SK-N-SH treated with all-trans-retinoic acid at 6 μM for 48 hours (cell line): ENCODE data around the gene AADACL3.

ENCODE experiments used
- ESRRG ChIP-seq: fragments of 250-450 bp; sonication (Bioruptor Pico); IDR thresholded peaks from 2 replicates; pipeline ENCODE4 v1.6.1; 2021; ENCODE audit warnings: mild to moderate bottlenecking
- GLIS3 ChIP-seq: fragments of 250-450 bp; sonication (Bioruptor Pico); IDR thresholded peaks from 2 replicates; pipeline ENCODE4 v1.5.0; 2020; ENCODE audit warnings: mild to moderate bottlenecking, moderate library complexity
- ZFP3 ChIP-seq: fragments of 250-450 bp; sonication (Bioruptor Pico); IDR thresholded peaks from 2 replicates; pipeline ENCODE4 v1.5.0; 2020; ENCODE audit warnings: mild to moderate bottlenecking, moderate library complexity
- ZFP30 ChIP-seq: fragments of 450-650 bp; formaldehyde crosslinking; IDR thresholded peaks from 2 replicates; pipeline ENCODE4 v1.5.0; 2022; ENCODE audit warnings: mild to moderate bottlenecking, moderate library complexity
- TF ChIP-seq, protein P1 (sequence below): fragments of 250-450 bp; sonication (Bioruptor Pico); IDR thresholded peaks from 2 replicates; pipeline ENCODE4 v1.8.0; 2021; ENCODE audit warnings: low read depth, mild to moderate bottlenecking, moderate library complexity, borderline replicate concordance
- TF ChIP-seq, protein P2 (sequence below): fragments of 250-450 bp; sonication (Bioruptor Pico); IDR thresholded peaks from 2 replicates; pipeline ENCODE4 v1.5.1; 2021; ENCODE audit warnings: mild to moderate bottlenecking, moderate library complexity
- TF ChIP-seq, protein P3 (sequence below): fragments of 250-450 bp; sonication (Bioruptor Pico); IDR thresholded peaks from 2 replicates; pipeline ENCODE4 v1.8.0; 2020; ENCODE audit warnings: mild to moderate bottlenecking, moderate library complexity, borderline replicate concordance

DNA sequence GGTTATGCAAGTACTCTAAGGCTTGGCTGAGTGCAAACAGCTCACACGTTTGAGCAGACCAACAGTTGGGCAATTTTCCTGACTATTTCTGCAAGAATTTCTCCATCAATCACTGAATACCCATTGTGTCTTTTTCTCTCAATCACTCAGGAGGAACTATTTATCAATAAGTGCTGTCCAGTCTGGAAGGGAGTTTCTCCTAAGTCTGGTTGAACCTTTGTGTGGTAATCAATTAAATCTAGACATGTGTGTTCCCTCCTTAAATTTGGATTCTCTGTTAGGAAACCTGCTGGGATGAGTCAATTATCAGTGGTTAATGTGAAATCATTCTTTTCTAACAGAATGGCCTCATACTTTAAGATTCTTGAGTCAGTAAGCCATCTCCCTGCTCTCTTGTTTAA is 6.8 kb upstream of the AADACL3 start:
- TF ChIP-seq ZFP3: no peak
- TF ChIP-seq, protein P1, sequence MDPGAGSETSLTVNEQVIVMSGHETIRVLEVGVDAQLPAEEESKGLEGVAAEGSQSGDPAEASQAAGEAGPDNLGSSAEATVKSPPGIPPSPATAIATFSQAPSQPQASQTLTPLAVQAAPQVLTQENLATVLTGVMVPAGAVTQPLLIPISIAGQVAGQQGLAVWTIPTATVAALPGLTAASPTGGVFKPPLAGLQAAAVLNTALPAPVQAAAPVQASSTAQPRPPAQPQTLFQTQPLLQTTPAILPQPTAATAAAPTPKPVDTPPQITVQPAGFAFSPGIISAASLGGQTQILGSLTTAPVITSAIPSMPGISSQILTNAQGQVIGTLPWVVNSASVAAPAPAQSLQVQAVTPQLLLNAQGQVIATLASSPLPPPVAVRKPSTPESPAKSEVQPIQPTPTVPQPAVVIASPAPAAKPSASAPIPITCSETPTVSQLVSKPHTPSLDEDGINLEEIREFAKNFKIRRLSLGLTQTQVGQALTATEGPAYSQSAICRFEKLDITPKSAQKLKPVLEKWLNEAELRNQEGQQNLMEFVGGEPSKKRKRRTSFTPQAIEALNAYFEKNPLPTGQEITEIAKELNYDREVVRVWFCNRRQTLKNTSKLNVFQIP (CRISPR knock-in tag): no peak
- TF ChIP-seq ESRRG (CRISPR knock-in tag): no peak
- TF ChIP-seq, protein P2, sequence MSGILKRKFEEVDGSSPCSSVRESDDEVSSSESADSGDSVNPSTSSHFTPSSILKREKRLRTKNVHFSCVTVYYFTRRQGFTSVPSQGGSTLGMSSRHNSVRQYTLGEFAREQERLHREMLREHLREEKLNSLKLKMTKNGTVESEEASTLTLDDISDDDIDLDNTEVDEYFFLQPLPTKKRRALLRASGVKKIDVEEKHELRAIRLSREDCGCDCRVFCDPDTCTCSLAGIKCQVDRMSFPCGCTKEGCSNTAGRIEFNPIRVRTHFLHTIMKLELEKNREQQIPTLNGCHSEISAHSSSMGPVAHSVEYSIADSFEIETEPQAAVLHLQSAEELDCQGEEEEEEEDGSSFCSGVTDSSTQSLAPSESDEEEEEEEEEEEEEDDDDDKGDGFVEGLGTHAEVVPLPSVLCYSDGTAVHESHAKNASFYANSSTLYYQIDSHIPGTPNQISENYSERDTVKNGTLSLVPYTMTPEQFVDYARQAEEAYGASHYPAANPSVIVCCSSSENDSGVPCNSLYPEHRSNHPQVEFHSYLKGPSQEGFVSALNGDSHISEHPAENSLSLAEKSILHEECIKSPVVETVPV: no peak
- no peak for TF ChIP-seq ZFP30 (CRISPR knock-in tag)
- TF ChIP-seq, protein P3, sequence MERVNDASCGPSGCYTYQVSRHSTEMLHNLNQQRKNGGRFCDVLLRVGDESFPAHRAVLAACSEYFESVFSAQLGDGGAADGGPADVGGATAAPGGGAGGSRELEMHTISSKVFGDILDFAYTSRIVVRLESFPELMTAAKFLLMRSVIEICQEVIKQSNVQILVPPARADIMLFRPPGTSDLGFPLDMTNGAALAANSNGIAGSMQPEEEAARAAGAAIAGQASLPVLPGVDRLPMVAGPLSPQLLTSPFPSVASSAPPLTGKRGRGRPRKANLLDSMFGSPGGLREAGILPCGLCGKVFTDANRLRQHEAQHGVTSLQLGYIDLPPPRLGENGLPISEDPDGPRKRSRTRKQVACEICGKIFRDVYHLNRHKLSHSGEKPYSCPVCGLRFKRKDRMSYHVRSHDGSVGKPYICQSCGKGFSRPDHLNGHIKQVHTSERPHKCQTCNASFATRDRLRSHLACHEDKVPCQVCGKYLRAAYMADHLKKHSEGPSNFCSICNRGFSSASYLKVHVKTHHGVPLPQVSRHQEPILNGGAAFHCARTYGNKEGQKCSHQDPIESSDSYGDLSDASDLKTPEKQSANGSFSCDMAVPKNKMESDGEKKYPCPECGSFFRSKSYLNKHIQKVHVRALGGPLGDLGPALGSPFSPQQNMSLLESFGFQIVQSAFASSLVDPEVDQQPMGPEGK (CRISPR knock-in tag): no peak
- no peak for TF ChIP-seq GLIS3 (CRISPR knock-in tag)
